Measurements from ENCODE around the gene GOSR2. TPM values are rescaled to one million over a fixed set of nuclear protein-coding genes. Genes with fewer than 3 reads are reported as not detected.

GOSR2 gene
- total RNA-seq, 1 experiment from 2014 or later: 53.5 TPM

DNA sequence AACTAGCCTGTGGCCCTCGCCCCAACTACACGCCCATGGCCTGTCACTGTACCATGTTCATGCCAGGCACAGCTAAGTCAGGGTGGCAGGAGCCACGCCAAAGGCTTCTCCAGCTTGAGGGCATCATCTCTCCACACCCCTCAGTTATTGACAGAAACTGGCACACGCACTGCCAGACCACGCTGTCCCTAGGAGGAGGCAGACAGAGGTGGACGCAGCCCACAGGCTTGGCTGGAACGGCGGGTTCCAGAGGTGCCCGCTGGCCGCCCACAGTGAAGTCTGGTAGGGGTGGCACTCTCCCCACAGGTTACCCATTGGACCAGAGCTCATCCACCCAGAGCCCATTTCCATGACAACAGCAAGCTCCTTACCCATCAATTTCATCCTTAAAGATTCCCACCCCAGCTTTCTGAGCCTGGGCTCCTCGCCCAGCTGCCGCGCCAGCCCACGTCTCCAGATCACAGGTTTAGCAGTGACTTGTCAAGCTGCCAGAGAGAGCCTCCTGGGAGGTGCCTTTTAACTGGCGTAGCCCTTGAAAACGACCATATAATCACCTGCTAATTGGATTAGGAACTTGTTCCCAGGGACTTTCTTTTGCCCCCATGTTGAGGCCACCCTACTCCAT is 28.1 kb downstream of the GOSR2 start:
- no peak overlapping the region for H3K18ac ChIP-seq (ENCODE audit: insufficient read length, low read depth, low read length)
- no peaks in the 10 kb centered on the region for H4K20me1 ChIP-seq (ENCODE audit: control insufficient read depth, insufficient read depth, insufficient read length)
- TF ChIP-seq, protein P1, sequence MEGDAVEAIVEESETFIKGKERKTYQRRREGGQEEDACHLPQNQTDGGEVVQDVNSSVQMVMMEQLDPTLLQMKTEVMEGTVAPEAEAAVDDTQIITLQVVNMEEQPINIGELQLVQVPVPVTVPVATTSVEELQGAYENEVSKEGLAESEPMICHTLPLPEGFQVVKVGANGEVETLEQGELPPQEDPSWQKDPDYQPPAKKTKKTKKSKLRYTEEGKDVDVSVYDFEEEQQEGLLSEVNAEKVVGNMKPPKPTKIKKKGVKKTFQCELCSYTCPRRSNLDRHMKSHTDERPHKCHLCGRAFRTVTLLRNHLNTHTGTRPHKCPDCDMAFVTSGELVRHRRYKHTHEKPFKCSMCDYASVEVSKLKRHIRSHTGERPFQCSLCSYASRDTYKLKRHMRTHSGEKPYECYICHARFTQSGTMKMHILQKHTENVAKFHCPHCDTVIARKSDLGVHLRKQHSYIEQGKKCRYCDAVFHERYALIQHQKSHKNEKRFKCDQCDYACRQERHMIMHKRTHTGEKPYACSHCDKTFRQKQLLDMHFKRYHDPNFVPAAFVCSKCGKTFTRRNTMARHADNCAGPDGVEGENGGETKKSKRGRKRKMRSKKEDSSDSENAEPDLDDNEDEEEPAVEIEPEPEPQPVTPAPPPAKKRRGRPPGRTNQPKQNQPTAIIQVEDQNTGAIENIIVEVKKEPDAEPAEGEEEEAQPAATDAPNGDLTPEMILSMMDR (conservative IDR thresholded peaks at IDR 0.05): no peak
- H4K5ac ChIP-seq (ENCODE audit: insufficient read length, low read depth, low read length): no peak overlapping the region
- Mint-ChIP-seq H3K36me3 (ENCODE audit: insufficient read depth in 1 of 3, low read depth in 3 of 3) (peaks cover 5 to 14% (median 13%) of the 10 kb centered on the region in 3 experiments; a peak in 4 of 7 replicates), H3K27ac (no peak overlapping the region), H3K4me3 (no peak overlapping the region), H3K9me3 (no peaks in the 10 kb centered on the region; a peak in 1 of 5 replicates), H3K4me1 (peaks cover 8 to 13% of the 10 kb centered on the region in 2 experiments), H3K27me3 (ENCODE audit: low read depth) (peaks cover 20% of the 10 kb centered on the region)
- no peak for DNase-seq
- H3K23ac ChIP-seq (ENCODE audit: insufficient read length, low read depth, low read length): no peak overlapping the region
- H2AFZ ChIP-seq (ENCODE audit: low read length): no peak overlapping the region
- no peak overlapping the region for H2BK120ac ChIP-seq (ENCODE audit: low read depth, low read length, poor library complexity, severe bottlenecking)
- no peak overlapping the region for H3K9ac ChIP-seq (ENCODE audit: extremely low read depth, insufficient read length, low read length)
- no peak overlapping the region for H2BK12ac ChIP-seq (ENCODE audit: insufficient read length, low read depth, low read length)
- no peak overlapping the region for H3K14ac ChIP-seq (ENCODE audit: insufficient read depth, low read length)
- WGBS (ENCODE audit: extremely low coverage, insufficient read length, low lambda C conversion rate): no CpG with 5 or more reads among the region's 16 CpGs
- no peaks in the 10 kb centered on the region for H3K79me2 ChIP-seq (ENCODE audit: insufficient read depth, low read length)
- no peak overlapping the region for H2BK20ac ChIP-seq (ENCODE audit: low read depth, low read length, poor library complexity, severe bottlenecking)
- no peaks in the 10 kb centered on the region for H3K27me3 ChIP-seq (ENCODE audit: insufficient read depth, low read length)
- no peaks in the 10 kb centered on the region for H3K9me3 ChIP-seq (ENCODE audit: control insufficient read depth, low read depth, low read length)
- H3K56ac ChIP-seq (ENCODE audit: insufficient read length, low read depth, low read length): no peak overlapping the region
- H3K27ac ChIP-seq (ENCODE audit: insufficient read length, low read depth, low read length): no peak overlapping the region
- H3T11ph ChIP-seq (ENCODE audit: low read length): no peak overlapping the region
- no peaks in the 10 kb centered on the region for H3K79me1 ChIP-seq (ENCODE audit: insufficient read depth, low read depth, low read length, poor library complexity, severe bottlenecking)
- H2AK5ac ChIP-seq (ENCODE audit: insufficient read length, low read length): no peak overlapping the region
- no peak overlapping the region for H3K4ac ChIP-seq (ENCODE audit: low read depth, low read length)
- no peaks in the 10 kb centered on the region for H3K4me1 ChIP-seq (ENCODE audit: insufficient read depth, low read length)
- no peak overlapping the region for H3K4me2 ChIP-seq (ENCODE audit: insufficient read depth, insufficient read length, low read length)
- no peak overlapping the region for H2BK5ac ChIP-seq (ENCODE audit: insufficient read length, low read length)
- no peak overlapping the region for H2BK15ac ChIP-seq (ENCODE audit: low read depth, low read length)
- no peak overlapping the region for H4K8ac ChIP-seq (replicated peaks; ENCODE audit: insufficient read length, low read depth, low read length)
- no peak overlapping the region for H4K91ac ChIP-seq (ENCODE audit: insufficient read length, low read depth, low read length)
- H3K23me2 ChIP-seq (ENCODE audit: insufficient read length, low read depth, low read length, poor library complexity, severe bottlenecking): peaks cover 2% of the 10 kb centered on the region

Measured in H9 (cell line).